Calu3 (cell line): ENCODE data around the gene FAM149A. TPM values are rescaled to one million over a fixed set of nuclear protein-coding genes. Genes with fewer than 3 reads are reported as not detected.
A peak's percentile ranks its signal among the peaks of the same experiment; 100 is the strongest.

Source experiments
- Bru-seq: library from RNA; stranded (reverse); fragments of 400-500 nt; gene quantifications from one replicate; lab custom pipeline; 2021; lab: Mats Ljungman, UMichigan
- BruChase-seq, 2 experiments: library from RNA; stranded (reverse); fragments of 400-500 nt; gene quantifications; one replicate each; lab custom pipeline; 2021; lab: Mats Ljungman, UMichigan
- BruUV-seq: library from RNA; stranded (reverse); fragments of 400-500 nt; replicated peaks from 2 replicates; lab custom pipeline; 2021; lab: Mats Ljungman, UMichigan
- CTCF ChIA-PET: fragments of 300-600 bp; sonication (Branson Sonifier 250); formaldehyde crosslinking; loops from one replicate; lab custom pipeline; 2022; ENCODE audit warnings: antibody characterized with exemption; lab: Charles Lee
- DNase-seq: peaks from one replicate; pipeline ENCODE4 v3.0.0; 2022
- H3K27ac Mint-ChIP-seq: one replicate; pipeline ENCODE4 v1.8.0; 2022; ENCODE audit warnings: mixed read lengths; ENCODE audit not compliant: unreplicated experiment
- H3K27me3 Mint-ChIP-seq: one replicate; pipeline ENCODE4 v1.8.0; 2022; ENCODE audit warnings: mixed read lengths; ENCODE audit not compliant: unreplicated experiment
- H3K36me3 Mint-ChIP-seq: one replicate; pipeline ENCODE4 v1.8.0; 2022; ENCODE audit warnings: mild to moderate bottlenecking, moderate library complexity, mixed read lengths; ENCODE audit not compliant: insufficient read depth, unreplicated experiment
- H3K4me1 Mint-ChIP-seq: one replicate; pipeline ENCODE4 v1.8.0; 2022; ENCODE audit warnings: mild to moderate bottlenecking, low read depth, mixed read lengths; ENCODE audit not compliant: unreplicated experiment
- H3K4me3 Mint-ChIP-seq: one replicate; pipeline ENCODE4 v1.8.0; 2022; ENCODE audit warnings: mild to moderate bottlenecking, low read depth, moderate library complexity, mixed read lengths; ENCODE audit not compliant: unreplicated experiment
- H3K9me3 Mint-ChIP-seq: one replicate; pipeline ENCODE4 v1.8.0; 2022; ENCODE audit warnings: low read depth, mixed read lengths; ENCODE audit not compliant: unreplicated experiment
- CTCF ChIP-seq: fragments of 200-600 bp; IDR thresholded peaks from one replicate; pipeline ENCODE4 v1.8.0; 2022; ENCODE audit warnings: antibody characterized with exemption; ENCODE audit not compliant: unreplicated experiment
- intact Hi-C: fragments of 100-400 bp; cut with micrococcal nuclease; formaldehyde crosslinking; loops from one replicate; pipeline ENCODE4 v1.10.0; 2022; ENCODE audit not compliant: unreplicated experiment
- long read RNA-seq: library from polyadenylated mRNA; stranded (forward); transcript quantifications from one replicate; pipeline ENCODE4 v2.0.0, GENCODE V29; 2022
- total RNA-seq: library from RNA; stranded (reverse); gene quantifications from 2 replicates; pipeline ENCODE4 v1.2.3, GENCODE V29; 2022

Gene FAM149A
- total RNA-seq, result 36.3 and 45.5 TPM in 2 replicates
- percentile 67 among the genes with signal in this experiment for Bru-seq, nascent RNA
- BruChase-seq, experiment 1, labeled RNA remaining after a 6-hour chase, result percentile 79 among the genes with signal in this experiment
- BruChase-seq, experiment 2, labeled RNA remaining after a 2-hour chase, result percentile 82 among the genes with signal in this experiment
- long read RNA-seq, partial matches to known transcripts, result 4 of 26 reads
- long read RNA-seq, other reads (novel, unspliced or antisense), result 17 of 26 reads

GRCh38 chr4:186104114-186104889 lies at the start of gene FAM149A:
TSS of gene FAM149A (plus strand) at chr4:186104704.
- Mint-ChIP-seq H3K4me1 (peaks cover 8% of the 10 kb centered on the region), H3K9me3 (peaks cover 3% of the 10 kb centered on the region), H3K36me3 (peaks cover 18% of the 10 kb centered on the region), H3K27ac (peak within 1 kb of the TSS; percentile 61), H3K4me3 (peak within 1 kb of the TSS; percentile 75), H3K27me3 (no peaks in the 10 kb centered on the region)
- intact Hi-C loops, result no loop called here
- DNase-seq, result peak; percentile 69
- no TSS peak for BruUV-seq
- CTCF ChIA-PET, result interaction anchor here (2.8 kb wide), 1 partner anchor 36 kb away, joined by 9 read pairs; no protein-coding TSS in a partner anchor
- no peak for TF ChIP-seq CTCF

- peaks cover 2% of the 10 kb centered on the region for H3K9me3 Mint-ChIP-seq
- no peak overlapping the region for H3K27ac Mint-ChIP-seq
- H3K27me3 Mint-ChIP-seq, result no peaks in the 10 kb centered on the region
- no peak overlapping the region for H3K4me3 Mint-ChIP-seq
- no TSS peak for BruUV-seq
- intact Hi-C loops, result no loop called here
- H3K36me3 Mint-ChIP-seq, result no peaks in the 10 kb centered on the region
- no peak for TF ChIP-seq CTCF
- DNase-seq, result no peak
- CTCF ChIA-PET, result no interaction called here
- no peaks in the 10 kb centered on the region for H3K4me1 Mint-ChIP-seq
Measured at GRCh38 chr4:186058253-186058979, 46.1 kb upstream of the FAM149A start.

DNA sequence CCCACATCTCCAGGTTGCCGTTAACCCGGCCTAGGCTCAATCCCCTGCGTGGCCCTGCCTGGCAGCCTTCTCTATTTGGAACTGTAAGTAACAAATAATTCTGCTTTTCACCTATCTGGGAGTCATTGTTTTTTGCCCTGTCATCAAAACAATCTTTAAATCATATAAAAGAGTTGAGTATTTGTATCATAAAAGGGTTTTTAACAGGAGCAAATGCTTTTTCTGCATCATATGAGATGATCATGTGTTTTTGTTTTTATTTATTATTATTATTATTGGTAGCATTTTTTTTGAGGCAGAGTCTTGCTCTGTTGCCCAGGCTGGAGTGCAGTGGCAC lies 45.6 kb upstream of the FAM149A start:
- Mint-ChIP-seq H3K27me3 (no peaks in the 10 kb centered on the region), H3K36me3 (no peaks in the 10 kb centered on the region), H3K9me3 (peaks cover 2% of the 10 kb centered on the region), H3K4me1 (no peaks in the 10 kb centered on the region), H3K27ac (no peak overlapping the region), H3K4me3 (no peak overlapping the region)
- intact Hi-C loops, result no loop called here
- TF ChIP-seq CTCF, result no peak
- CTCF ChIA-PET, result no interaction called here
- BruUV-seq, result no TSS peak
- no peak for DNase-seq

DNA sequence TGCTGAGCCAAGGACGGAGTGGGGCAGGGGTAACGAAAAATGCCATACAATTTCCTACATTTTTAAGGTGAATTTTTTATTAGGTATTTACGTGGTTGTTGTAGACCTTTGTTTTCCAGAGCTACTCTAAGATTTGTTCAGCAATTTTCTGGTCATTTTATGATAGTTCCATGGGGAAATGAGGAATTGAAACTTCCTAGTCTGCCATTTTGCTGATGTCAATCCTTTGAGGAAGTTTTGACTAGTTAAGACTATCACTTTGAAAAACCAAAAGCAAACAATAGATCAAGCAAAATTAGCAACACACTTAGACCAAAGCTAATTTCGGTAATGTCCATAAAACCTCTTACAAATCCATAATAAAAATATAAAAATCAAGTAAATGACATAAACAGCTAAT lies 42.6 kb upstream of the FAM149A start:
- H3K9me3 Mint-ChIP-seq, result peaks cover 2% of the 10 kb centered on the region
- H3K27ac Mint-ChIP-seq, result no peak overlapping the region
- H3K4me1 Mint-ChIP-seq, result no peaks in the 10 kb centered on the region
- no peaks in the 10 kb centered on the region for H3K36me3 Mint-ChIP-seq
- CTCF ChIA-PET, result no interaction called here
- no TSS peak for BruUV-seq
- DNase-seq, result no peak
- no peak overlapping the region for H3K4me3 Mint-ChIP-seq
- H3K27me3 Mint-ChIP-seq, result no peaks in the 10 kb centered on the region
- TF ChIP-seq CTCF, result no peak
- intact Hi-C loops, result no loop called here
